HAP-1 (cell line): ENCODE data around the gene CMTM4.
A peak's percentile ranks its signal among the peaks of the same experiment; 100 is the strongest.
"Not testable (repeated sequence)": the region's sequence is repeated elsewhere in the genome, so short reads cannot be mapped to it uniquely, and the experiment has no call there.

Experiments used
- DNase-seq, 2 experiments: peaks; one replicate each; pipeline ENCODE4 v3.0.0-alpha.2; 2016 to 2020; ENCODE audit warnings: low spot score in 2 of 2
- H3K27me3 ChIP-seq: fragments of 250-450 bp; sonication (Bioruptor Pico); 2 replicates; pipeline ENCODE4 v1.5.1; 2020; ENCODE audit warnings: low read depth, mild to moderate bottlenecking, moderate library complexity
- H3K36me3 ChIP-seq: fragments of 250-450 bp; sonication (Bioruptor Pico); replicated peaks from 2 replicates; pipeline ENCODE4 v1.5.1; 2020; ENCODE audit warnings: mild to moderate bottlenecking
- H3K4me1 ChIP-seq: fragments of 250-450 bp; sonication (Bioruptor Pico); 2 replicates; pipeline ENCODE4 v1.5.1; 2020; ENCODE audit warnings: mild to moderate bottlenecking
- H3K4me3 ChIP-seq: fragments of 250-450 bp; sonication (Bioruptor Pico); 2 replicates; pipeline ENCODE4 v1.5.1; 2020; ENCODE audit warnings: mild to moderate bottlenecking, moderate library complexity
- H3K9me3 ChIP-seq: fragments of 250-450 bp; sonication (Bioruptor Pico); 2 replicates; pipeline ENCODE4 v1.5.1; 2020; ENCODE audit warnings: mild to moderate bottlenecking, moderate library complexity
- in situ Hi-C: fragments of 300-500 bp; cut with MboI; formaldehyde crosslinking; loops from 3 replicates; pipeline ENCODE4 v1.14.3; 2020; ENCODE audit warnings: low sequenced_read_pairs, inconsistent platforms, mixed read lengths

The CMTM4 gene

GRCh38 chr16:66677179-66677578 lies 19.4 kb downstream of the CMTM4 start:
- Histone ChIP-seq H3K4me3 (no peak overlapping the region), H3K4me1 (peaks cover 6% of the 10 kb centered on the region; the same call in 1 of the 2 replicates), H3K36me3 (peaks cover 8% of the 10 kb centered on the region; the same call in 1 of the 2 replicates), H3K27me3 (no peaks in the 10 kb centered on the region), H3K9me3 (no peaks in the 10 kb centered on the region)
- in situ Hi-C loops = no loop called here
- DNase-seq = no peak

- Histone ChIP-seq H3K4me3 (no peak overlapping the region), H3K27me3 (no peaks in the 10 kb centered on the region), H3K4me1 (peaks cover 6% of the 10 kb centered on the region; the same call in 1 of the 2 replicates), H3K36me3 (peaks cover 8% of the 10 kb centered on the region; the same call in 1 of the 2 replicates), H3K9me3 (no peaks in the 10 kb centered on the region)
- DNase-seq = no peak
- in situ Hi-C loops = no loop called here
These were observed 19.9 kb downstream of the CMTM4 start for GRCh38 chr16:66676599-66676998.

GRCh38 chr16:66673691-66674090 lies 22.9 kb downstream of the CMTM4 start:
- in situ Hi-C loops = no loop called here
- Histone ChIP-seq H3K36me3 (peaks cover 8% of the 10 kb centered on the region; the same call in 1 of the 2 replicates), H3K4me1 (peaks cover 9% of the 10 kb centered on the region), H3K9me3 (no peaks in the 10 kb centered on the region), H3K27me3 (no peaks in the 10 kb centered on the region), H3K4me3 (no peak overlapping the region)
- DNase-seq = no peak

GRCh38 chr16:66670691-66671388 lies 25.7 kb downstream of the CMTM4 start:
- DNase-seq = no peak
- no peaks in the 10 kb centered on the region for H3K27me3 ChIP-seq
- H3K4me3 ChIP-seq = no peak overlapping the region
- peaks cover 4% of the 10 kb centered on the region for H3K4me1 ChIP-seq
- no peaks in the 10 kb centered on the region for H3K36me3 ChIP-seq
- in situ Hi-C loops = no loop called here
- no peaks in the 10 kb centered on the region for H3K9me3 ChIP-seq

GRCh38 chr16:66668777-66669444 lies 27.6 kb downstream of the CMTM4 start:
- no peak for DNase-seq
- Histone ChIP-seq H3K9me3 (no peaks in the 10 kb centered on the region), H3K4me1 (peaks cover 4% of the 10 kb centered on the region), H3K27me3 (no peaks in the 10 kb centered on the region), H3K36me3 (peaks cover 3% of the 10 kb centered on the region; the same call in 1 of the 2 replicates), H3K4me3 (no peak overlapping the region)
- in situ Hi-C loops = no loop called here

- peaks cover 6% of the 10 kb centered on the region for H3K4me1 ChIP-seq
- no peak for DNase-seq
- no peak overlapping the region for H3K4me3 ChIP-seq
- peaks cover 3% of the 10 kb centered on the region; the same call in 1 of the 2 replicates for H3K36me3 ChIP-seq
- no peaks in the 10 kb centered on the region for H3K9me3 ChIP-seq
- in situ Hi-C loops = no loop called here
- no peaks in the 10 kb centered on the region for H3K27me3 ChIP-seq
These were observed 28.6 kb downstream of the CMTM4 start for GRCh38 chr16:66667944-66668343.

GRCh38 chr16:66662445-66663194 lies 33.9 kb downstream of the CMTM4 start:
- in situ Hi-C loops = no loop called here

GRCh38 chr16:66661671-66662346 lies 34.7 kb downstream of the CMTM4 start:
- peaks cover 21% of the 10 kb centered on the region for H3K4me1 ChIP-seq
- in situ Hi-C loops, H3K9me3 ChIP-seq, H3K4me3 ChIP-seq, H3K36me3 ChIP-seq, H3K27me3 ChIP-seq, DNase-seq: not testable (repeated sequence)

More at GRCh38 chr16:66662445-66663194, 33.9 kb downstream of the CMTM4 start:
- no peaks in the 10 kb centered on the region for H3K27me3 ChIP-seq
- H3K4me3 ChIP-seq = no peak overlapping the region
- peak; percentile 28 to 29 for DNase-seq
- H3K9me3 ChIP-seq = no peaks in the 10 kb centered on the region
- peaks cover 21% of the 10 kb centered on the region for H3K4me1 ChIP-seq
- peaks cover 5% of the 10 kb centered on the region for H3K36me3 ChIP-seq

GRCh38 chr16:66661210-66661560 lies 35.4 kb downstream of the CMTM4 start:
- Histone ChIP-seq H3K4me1 (peaks cover 21% of the 10 kb centered on the region), H3K9me3 (no peaks in the 10 kb centered on the region), H3K27me3 (no peaks in the 10 kb centered on the region), H3K4me3 (no peak overlapping the region), H3K36me3 (peaks cover 5% of the 10 kb centered on the region)
- DNase-seq = no peak
- in situ Hi-C loops = no loop called here

- in situ Hi-C loops = no loop called here
- no peak overlapping the region for H3K4me3 ChIP-seq
- H3K36me3 ChIP-seq = peaks cover 5% of the 10 kb centered on the region
- H3K4me1 ChIP-seq = peaks cover 21% of the 10 kb centered on the region
- peak; percentile 39 to 59 for DNase-seq
- H3K27me3 ChIP-seq = no peaks in the 10 kb centered on the region
- H3K9me3 ChIP-seq = no peaks in the 10 kb centered on the region
These were observed 35.9 kb downstream of the CMTM4 start for GRCh38 chr16:66660422-66661209.

GRCh38 chr16:66658860-66659190 lies 37.7 kb downstream of the CMTM4 start:
- H3K36me3 ChIP-seq = peaks cover 2% of the 10 kb centered on the region; the same call in 1 of the 2 replicates
- DNase-seq = no peak
- no peak overlapping the region for H3K4me3 ChIP-seq
- H3K4me1 ChIP-seq = peaks cover 21% of the 10 kb centered on the region
- no peaks in the 10 kb centered on the region for H3K27me3 ChIP-seq
- no peaks in the 10 kb centered on the region for H3K9me3 ChIP-seq
- in situ Hi-C loops = no loop called here

- DNase-seq = no peak
- peaks cover 21% of the 10 kb centered on the region for H3K4me1 ChIP-seq
- no peaks in the 10 kb centered on the region for H3K9me3 ChIP-seq
- H3K27me3 ChIP-seq = no peaks in the 10 kb centered on the region
- no peak overlapping the region for H3K4me3 ChIP-seq
- in situ Hi-C loops = no loop called here
- H3K36me3 ChIP-seq = peaks cover 2% of the 10 kb centered on the region; the same call in 1 of the 2 replicates
These were observed 38.2 kb downstream of the CMTM4 start for GRCh38 chr16:66658143-66658859.
